SK-N-SH (cell line): ENCODE results near the gene SLC16A10. TPM values are rescaled to one million over a fixed set of nuclear protein-coding genes. Genes with fewer than 3 reads are reported as not detected.

Experiments used
- CTCF ChIA-PET: fragments of 300-600, 350-600 bp; formaldehyde crosslinking; extraction: SDS; loops from one replicate; lab custom pipeline; 2021; lab: Yijun Ruan, JAX
- POLR2A ChIA-PET: fragments of 350-600 bp; sonication (Branson Sonifier 250); formaldehyde crosslinking; extraction: SDS; loops from one replicate; lab custom pipeline; 2020; ENCODE audit warnings: antibody characterized with exemption, inconsistent platforms; lab: Yijun Ruan, JAX
- DNase-seq: peaks from one replicate; pipeline ENCODE4 v3.0.0; 2012
- H2AFZ ChIP-seq: fragments of 200-600 bp; sonication (generic); 2 replicates; pipeline ENCODE4 v1.8.1; 2016; ENCODE audit warnings: antibody characterized with exemption, mild to moderate bottlenecking, low read depth
- H3F3A ChIP-seq: fragments of 200-600 bp; sonication (generic); replicated peaks from 2 replicates; pipeline ENCODE3; 2016; ENCODE audit warnings: antibody characterized with exemption, mild to moderate bottlenecking; ENCODE audit not compliant: insufficient read depth
- H3K27ac ChIP-seq, 2 experiments: fragments of 200-500 bp in 1 of 2; fragments of 200-600 bp in 1 of 2; sonication (Bioruptor generic) in 1 of 2; sonication (generic), shearing (Covaris generic) in 1 of 2; 2 replicates each; pipeline versions ENCODE4 v1.5.1 to v1.6.1; 2014 to 2016; ENCODE audit warnings: low read depth in 2 of 2, inconsistent platforms in 1 of 2, low read length in 1 of 2, mild to moderate bottlenecking in 1 of 2, mixed read lengths in 1 of 2
- H3K27me3 ChIP-seq: fragments of 200-600 bp; sonication (generic), shearing (Covaris generic); 2 replicates; pipeline ENCODE4 v1.6.1; 2016; ENCODE audit warnings: mixed run types; ENCODE audit not compliant: insufficient read depth
- H3K36me3 ChIP-seq, 2 experiments: fragments of 200-500 bp in 1 of 2; fragments of 200-600 bp in 1 of 2; sonication (Bioruptor generic) in 1 of 2; sonication (generic) in 1 of 2; replicated peaks in 1 of 2; 2 replicates each; pipeline versions ENCODE3 to v1.5.1; 2014 to 2016; ENCODE audit warnings: low read length in 1 of 2, mild to moderate bottlenecking in 1 of 2; ENCODE audit not compliant: insufficient read depth in 2 of 2, control insufficient read depth in 1 of 2
- H3K4me1 ChIP-seq, 2 experiments: fragments of 200-500 bp in 1 of 2; fragments of 200-600 bp in 1 of 2; sonication (Bioruptor generic) in 1 of 2; sonication (generic), shearing (Covaris generic) in 1 of 2; 2 replicates each; pipeline versions ENCODE4 v1.5.1 to v1.6.1; 2014 to 2016; ENCODE audit warnings: low read depth in 1 of 2, low read length in 1 of 2, mixed run types in 1 of 2; ENCODE audit not compliant: insufficient read depth in 2 of 2, control insufficient read depth in 1 of 2
- H3K4me2 ChIP-seq: fragments of 200-600 bp; sonication (generic), shearing (Covaris generic); 2 replicates; pipeline ENCODE4 v1.6.1; 2017; ENCODE audit warnings: mixed run types
- H3K4me3 ChIP-seq, 2 experiments: fragments of 200-500 bp in 1 of 2; fragments of 200-600 bp in 1 of 2; sonication (Bioruptor generic) in 1 of 2; sonication (generic), shearing (Covaris generic) in 1 of 2; 2 replicates each; pipeline versions ENCODE4 v1.5.1 to v1.8.1; 2014 to 2016; ENCODE audit warnings: low read depth in 2 of 2, inconsistent platforms in 1 of 2, low read length in 1 of 2, mild to moderate bottlenecking in 1 of 2, mixed read lengths in 1 of 2, moderate library complexity in 1 of 2
- H3K79me2 ChIP-seq: fragments of 200-600 bp; sonication (generic); 2 replicates; pipeline ENCODE4 v1.8.1; 2017; ENCODE audit warnings: mild to moderate bottlenecking; ENCODE audit not compliant: insufficient read depth
- H3K9ac ChIP-seq: fragments of 200-600 bp; sonication (generic); 2 replicates; pipeline ENCODE4 v1.6.1; 2017; ENCODE audit warnings: mixed run types
- H3K9me2 ChIP-seq: fragments of 200-600 bp; sonication (generic); 2 replicates; pipeline ENCODE4 v1.6.1; 2017; ENCODE audit warnings: mixed run types
- H3K9me3 ChIP-seq: fragments of 200-600 bp; sonication (generic); 2 replicates; pipeline ENCODE4 v1.6.1; 2017; ENCODE audit warnings: mixed run types, mild to moderate bottlenecking, moderate library complexity
- H4K20me1 ChIP-seq: fragments of 200-600 bp; sonication (generic); 2 replicates; pipeline ENCODE4 v1.6.1; 2017; ENCODE audit warnings: mild to moderate bottlenecking, mixed run types; ENCODE audit not compliant: insufficient read depth
- NRF1 ChIP-seq: IDR thresholded peaks from 2 replicates; pipeline ENCODE4 v1.6.1; 2012; ENCODE audit warnings: low read depth, mild to moderate bottlenecking, low read length
- RCOR1 ChIP-seq: fragments of 150-350 bp; IDR thresholded peaks from 2 replicates; pipeline ENCODE4 v1.6.1; 2017; ENCODE audit warnings: antibody characterized with exemption, low read length
- ZBTB33 ChIP-seq: IDR thresholded peaks from 2 replicates; pipeline ENCODE4 v1.4.0; 2012; ENCODE audit warnings: low read depth, borderline replicate concordance
- WGBS: methylation state at CpG from one replicate; pipeline ENCODE4 v1.1.6; 2017; ENCODE audit warnings: low lambda C conversion rate; 5-methylcytosine and 5-hydroxymethylcytosine counted together
- polyA plus RNA-seq, 3 experiments: library from polyadenylated mRNA; depleted of rRNA; stranded (reverse); fragments of >200 nt; gene quantifications; 2 replicates each; pipeline ENCODE4 v1.2.3, GENCODE V29; 2012
- small RNA-seq, 7 experiments: library from RNA; depleted of rRNA; stranded (forward); fragments of <200 nt; gene quantifications; one replicate each; pipeline ENCODE3, GENCODE V24; 2012

Gene SLC16A10
- polyA plus RNA-seq, 1 of the 3 experiments (the other 2 are of a cell fraction) = 0.12 TPM

- Histone ChIP-seq H3K4me3 (no peak overlapping the region), H3F3A (no peaks in the 10 kb centered on the region), H3K36me3 (peaks cover 28 to 41% of the 10 kb centered on the region in 2 experiments), H3K9me2 (no peaks in the 10 kb centered on the region), H3K27ac (no peak overlapping the region), H3K27me3 (no peaks in the 10 kb centered on the region), H3K9ac (no peak overlapping the region), H3K79me2 (no peaks in the 10 kb centered on the region; the same call in 1 of the 2 replicates), H2AFZ (no peak overlapping the region), H3K4me1 (no peaks in the 10 kb centered on the region), H3K4me2 (no peak overlapping the region), H3K9me3 (no peaks in the 10 kb centered on the region), H4K20me1 (no peaks in the 10 kb centered on the region)
- ChIA-PET CTCF (no interaction called here), POLR2A (no interaction called here)
- TF ChIP-seq NRF1 (no peak), ZBTB33 (no peak), RCOR1 (no peak)
- no peak for DNase-seq
- 96% methylated on average over 4 of the region's 4 CpGs for WGBS
These were observed 193.2 kb downstream of the SLC16A10 start for GRCh38 chr6:111280445-111280955.

Small RNA genes within 50 kb of the gene (small RNA-seq; reads per million reads assigned to genes)
- 0 reads per million in 7 experiments for gene RNU6-960P

Other genes starting within 250 kb of the SLC16A10 start
- gene AMD1, start 212.7 kb upstream of the SLC16A10 start, polyA plus RNA-seq (2012; rRNA removed) = 21.1 and 27.1 TPM in 2 replicates
- 28.4 and 38.5 TPM in 2 replicates for gene GTF3C6, start 128.8 kb upstream of the SLC16A10 start, polyA plus RNA-seq (2012; rRNA removed)
- gene RPF2, start 105.5 kb upstream of the SLC16A10 start, polyA plus RNA-seq (2012; rRNA removed) = 13.8 and 15.5 TPM in 2 replicates